OCI-LY7 (cell line): ENCODE data around the gene FAIM2.

ENCODE experiments used
- CTCF ChIP-seq: fragments of 200-600 bp; sonication (generic); conservative IDR thresholded peaks from 2 replicates; pipeline ENCODE4 v1.5.1; 2014; ENCODE audit warnings: mild to moderate bottlenecking, antibody characterized with exemption, low read length, moderate library complexity, mixed read lengths
- EZH2phosphoT487 ChIP-seq: fragments of 200-600 bp; sonication (generic); IDR thresholded peaks from 2 replicates; pipeline ENCODE4 v1.6.1; 2018; ENCODE audit warnings: low read depth, borderline replicate concordance, mild to moderate bottlenecking, mixed run types, antibody characterized with exemption, low read length, moderate library complexity, mixed read lengths

DNA sequence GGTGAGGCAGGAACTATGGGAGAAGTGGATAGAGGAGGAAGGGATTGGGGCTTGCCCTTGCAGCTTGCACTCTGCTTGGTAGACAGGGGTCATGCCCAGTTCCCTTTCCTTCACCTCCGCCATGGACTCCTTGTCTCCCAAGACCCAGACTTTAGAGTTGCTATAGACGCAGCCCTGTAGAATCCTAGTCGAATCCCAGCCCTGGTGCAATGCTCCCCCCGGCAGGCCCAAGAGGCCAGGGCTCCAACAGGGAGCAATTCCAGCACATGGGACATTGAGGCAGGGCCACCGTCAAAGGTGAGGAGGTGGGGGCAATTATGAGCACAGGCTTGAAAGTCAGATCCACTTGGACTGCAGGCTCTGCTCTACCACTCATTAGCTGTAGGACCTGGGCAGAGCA lies 31.3 kb downstream of the FAIM2 start:
- no peak for TF ChIP-seq CTCF
- TF ChIP-seq EZH2phosphoT487, result no peak
